Transverse colon (tissue), 3 donors: ENCODE measurements around the gene MCC.

Source experiments
- CTCF ChIP-seq, 5 experiments: fragments of 200-600 bp in 3 of 5; fragments of 450-650 bp in 2 of 5; sonication (generic) in 3 of 5; IDR thresholded peaks; 1 replicate in 2 of 5; 2 replicates in 3 of 5; pipeline ENCODE4 v1.5.1; 2016 to 2017; ENCODE audit warnings: antibody characterized with exemption in 5 of 5, inconsistent platforms in 3 of 5, mild to moderate bottlenecking in 2 of 5, moderate library complexity in 1 of 5
- EP300 ChIP-seq: sonication (generic); formaldehyde crosslinking; IDR thresholded peaks from one replicate; pipeline ENCODE4 v1.6.1; 2017; ENCODE audit warnings: antibody characterized with exemption, low read depth
- POLR2A ChIP-seq: fragments of 450-650 bp; IDR thresholded peaks from one replicate; pipeline ENCODE4 v1.6.1; 2016; ENCODE audit warnings: antibody characterized with exemption, mild to moderate bottlenecking, moderate library complexity

DNA sequence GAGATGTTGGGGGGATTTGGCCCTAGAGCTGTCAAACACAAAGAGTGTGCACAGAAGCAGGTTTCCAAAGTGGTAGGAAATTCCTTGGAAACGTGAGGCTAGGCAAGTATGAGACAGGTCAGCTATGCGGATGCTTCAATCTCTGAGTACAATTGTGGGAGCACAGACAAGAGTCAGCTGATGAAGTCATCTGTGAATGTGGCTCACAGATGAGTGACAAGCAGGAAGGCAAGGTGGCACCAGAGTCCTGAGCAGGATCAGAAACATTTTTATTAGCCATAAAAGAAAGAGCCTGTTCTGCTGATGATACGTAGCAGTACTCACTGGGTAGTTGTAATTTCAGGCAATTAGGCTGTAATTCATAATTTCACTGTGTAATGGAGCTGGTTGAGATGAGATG is 394.7 kb downstream of the MCC start:
- TF ChIP-seq CTCF (IDR thresholded peaks at IDR 0.05) (no peak), POLR2A (no peak), EP300 (no peak)
